ENCODE data around the gene RBCK1. TPM values are rescaled to one million over a fixed set of nuclear protein-coding genes. Genes with fewer than 3 reads are reported as not detected.

The RBCK1 gene
- 214 and 263 TPM in 2 replicates for total RNA-seq

DNA sequence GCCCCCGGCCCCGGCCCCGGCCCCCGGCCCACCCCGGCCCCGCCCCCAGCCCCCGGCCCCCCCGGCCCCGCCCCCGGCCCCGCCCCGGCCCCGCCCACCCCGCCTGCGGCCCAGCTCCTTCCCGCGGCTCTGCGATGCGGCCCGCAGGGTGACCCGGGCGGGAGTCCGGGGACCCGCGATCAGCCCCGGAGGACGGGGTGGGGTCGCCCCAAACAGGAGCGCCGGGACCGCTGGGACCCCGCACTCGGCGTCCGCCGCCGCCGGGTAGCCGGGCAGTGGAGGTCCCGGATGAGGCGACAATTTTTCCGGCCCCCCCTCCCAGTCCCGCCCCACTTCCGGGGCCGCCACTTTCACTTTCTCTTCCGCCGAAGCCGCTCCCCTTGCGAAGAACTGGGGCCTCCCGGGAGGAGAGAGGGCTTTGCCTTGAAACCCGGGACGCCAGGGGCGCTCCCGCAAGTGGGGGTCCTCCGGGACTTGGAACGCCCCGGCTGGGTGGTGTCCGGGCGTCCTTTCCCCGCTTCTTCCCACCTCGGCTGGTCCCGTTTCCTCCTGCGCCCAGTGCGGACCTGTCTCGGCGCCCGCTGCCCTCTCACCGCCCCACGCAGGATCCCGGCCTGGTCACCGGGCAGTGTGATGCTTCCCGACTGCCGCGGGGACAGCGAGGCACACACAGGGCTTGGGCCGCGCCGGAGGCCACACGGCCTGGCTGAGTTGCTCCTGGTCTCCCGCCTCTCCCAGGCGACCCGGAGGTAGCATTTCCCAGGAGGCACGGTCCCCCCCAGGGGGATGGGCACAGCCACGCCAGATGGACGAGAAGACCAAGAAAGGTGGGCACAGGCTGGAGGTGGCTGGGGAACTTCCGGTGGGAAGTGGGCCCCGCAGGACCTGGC, at the start of gene RBCK1:
TSS of gene RBCK1 (plus strand) at position 347 of the 890 bp plus-strand sequence. CDS start at position 806, 459 bp downstream.

GRCh38 chr20:462199-462991, 54.3 kb downstream of the RBCK1 start, which contains the start of gene TBC1D20:
TSS of gene TBC1D20 (minus strand) at chr20:462533. CDS start at chr20:462405, 128 bp downstream.

Other genes with a start within 250 kb of the RBCK1 start
- gene DEFB128, start 218.6 kb upstream of the RBCK1 start, total RNA-seq: not detected in 2 replicates
- gene DEFB129, start 181.0 kb upstream of the RBCK1 start, total RNA-seq: not detected in 2 replicates
- gene DEFB132, start 150.6 kb upstream of the RBCK1 start, total RNA-seq: not detected in 2 replicates
- gene C20orf96, start 117.5 kb upstream of the RBCK1 start, total RNA-seq: 0.68 and 2.5 TPM in 2 replicates
- 10.3 and 15.7 TPM in 2 replicates for gene ZCCHC3, start 110.7 kb upstream of the RBCK1 start, total RNA-seq
- 2.1 and 4.2 TPM in 2 replicates for gene SOX12, start 82.7 kb upstream of the RBCK1 start, total RNA-seq
- gene NRSN2, start 61.2 kb upstream of the RBCK1 start, total RNA-seq: 6.2 and 25.6 TPM in 2 replicates
- 392 and 496 TPM in 2 replicates for gene TRIB3, start 27.5 kb upstream of the RBCK1 start, total RNA-seq
- 30.8 and 50.0 TPM in 2 replicates for gene TBC1D20, start 54.2 kb downstream of the RBCK1 start, total RNA-seq
- gene CSNK2A1, start 135.5 kb downstream of the RBCK1 start, total RNA-seq: 299 and 302 TPM in 2 replicates
- gene TCF15, start 202.0 kb downstream of the RBCK1 start, total RNA-seq: not detected in 2 replicates
- 90.8 and 111 TPM in 2 replicates for gene SRXN1, start 244.9 kb downstream of the RBCK1 start, total RNA-seq